Right ventricle myocardium superior (tissue), 1 donor: ENCODE measurements around the gene SIAH3. TPM values are rescaled to one million over a fixed set of nuclear protein-coding genes. Genes with fewer than 3 reads are reported as not detected.
A peak's percentile ranks its signal among the peaks of the same experiment; 100 is the strongest.

Experiments used
- ATAC-seq: fragments of 200-7000 bp; cut with Tn5 transposase; one replicate; pipeline ENCODE4 v1.9.1; 2020; ENCODE audit warnings: mild to moderate bottlenecking; ENCODE audit not compliant: poor library complexity
- DNase-seq: peaks from one replicate; pipeline ENCODE4 v3.0.0-alpha.2; 2020
- intact Hi-C: fragments of 100-400 bp; cut with DNase I; formaldehyde crosslinking; loops from one replicate; pipeline ENCODE4 v1.11.2; 2022
- total RNA-seq: library from RNA; stranded (reverse); fragmentation: NEBNext Ultra II Directional; extraction: Animal tissue kit (Norgen Biotek cat#: 25700); gene quantifications from one replicate; pipeline ENCODE4 v1.2.1, GENCODE V29; 2021
- donor health status: DM: no; HTN: yes; CAD: no; lungs with severe emphysema.

SIAH3 gene
- total RNA-seq, 1 donor from 2014 or later = not detected

- DNase-seq (peak; percentile 58), ATAC-seq (peak; percentile 87)
- intact Hi-C loops = no loop called here
These were observed 18.7 kb upstream of the SIAH3 start for GRCh38 chr13:45870232-45870631.

- intact Hi-C loops = no loop called here
- no peak for ATAC-seq
These were observed 13.9 kb upstream of the SIAH3 start for GRCh38 chr13:45865414-45865813.

GRCh38 chr13:45863709-45864590 lies 12.4 kb upstream of the SIAH3 start:
- intact Hi-C loops = no loop called here
- DNase-seq (no peak), ATAC-seq (no peak)

More at GRCh38 chr13:45865414-45865813, 13.9 kb upstream of the SIAH3 start:
- DNase-seq = no peak

GRCh38 chr13:45861322-45861721 lies 9.8 kb upstream of the SIAH3 start:
- ATAC-seq (no peak), DNase-seq (no peak)
- intact Hi-C loops = no loop called here

- DNase-seq = no peak
- intact Hi-C loops = no loop called here
- no peak for ATAC-seq
These were observed 8.7 kb upstream of the SIAH3 start for GRCh38 chr13:45860240-45860639.

- DNase-seq (no peak), ATAC-seq (no peak)
- intact Hi-C loops = no loop called here
These were observed 8.2 kb upstream of the SIAH3 start for GRCh38 chr13:45859705-45860104.

GRCh38 chr13:45852494-45852893 lies 941 bp upstream of the SIAH3 start:
- intact Hi-C loops = no loop called here
- DNase-seq (no peak), ATAC-seq (no peak)

GRCh38 chr13:45851956-45852355 lies 403 bp upstream of the SIAH3 start:
- intact Hi-C loops = no loop called here
- no peak for ATAC-seq
- DNase-seq = no peak

- no peak for ATAC-seq
- intact Hi-C loops = no loop called here
These were observed 1.4 kb downstream of the SIAH3 start for GRCh38 chr13:45850027-45850613.

GRCh38 chr13:45849408-45849807 lies 2.1 kb downstream of the SIAH3 start:
- DNase-seq (no peak), ATAC-seq (no peak)
- intact Hi-C loops = no loop called here

More at GRCh38 chr13:45850027-45850613, 1.4 kb downstream of the SIAH3 start:
- no peak for DNase-seq

GRCh38 chr13:45847554-45848224 lies 3.9 kb downstream of the SIAH3 start:
- peak; percentile 59 for DNase-seq
- peak; percentile 44 for ATAC-seq
- intact Hi-C loops = no loop called here

- DNase-seq (no peak), ATAC-seq (no peak)
- intact Hi-C loops = no loop called here
These were observed 4.9 kb downstream of the SIAH3 start for GRCh38 chr13:45846681-45847080.

GRCh38 chr13:45838171-45838745 lies 13.3 kb downstream of the SIAH3 start:
- DNase-seq (no peak), ATAC-seq (no peak)
- intact Hi-C loops = no loop called here

GRCh38 chr13:45837111-45837510 lies 14.4 kb downstream of the SIAH3 start:
- intact Hi-C loops = no loop called here
- no peak for ATAC-seq
- no peak for DNase-seq

- intact Hi-C loops = no loop called here
- ATAC-seq = no peak
- DNase-seq = no peak
These were observed 17.1 kb downstream of the SIAH3 start for GRCh38 chr13:45834411-45834994.

- ATAC-seq (peak; percentile 91), DNase-seq (peak; percentile 61)
- intact Hi-C loops = no loop called here
These were observed 17.7 kb downstream of the SIAH3 start for GRCh38 chr13:45833663-45834375.

GRCh38 chr13:45833242-45833641 lies 18.3 kb downstream of the SIAH3 start:
- intact Hi-C loops = no loop called here
- ATAC-seq (no peak), DNase-seq (no peak)

GRCh38 chr13:45831851-45832250 lies 19.7 kb downstream of the SIAH3 start:
- intact Hi-C loops = no loop called here
- DNase-seq (no peak), ATAC-seq (no peak)
